ENCODE results near the gene NOC4L. TPM values are rescaled to one million over a fixed set of nuclear protein-coding genes. Genes with fewer than 3 reads are reported as not detected.

Gene NOC4L
- total RNA-seq, 1 experiment from 2014 or later: 10.4 TPM

GRCh38 chr12:132175496-132176384 is 31.5 kb downstream of the NOC4L start:
- DNase-seq: no peak
- Histone ChIP-seq H4K20me1 (ENCODE audit: insufficient read depth, low read depth, low read length) (no peaks in the 10 kb centered on the region), H3K4me1 (ENCODE audit: low read length) (peaks cover 69% of the 10 kb centered on the region), H2AFZ (ENCODE audit: low read length) (no peak overlapping the region), H3K9me3 (ENCODE audit: low read length) (no peaks in the 10 kb centered on the region), H3K79me2 (ENCODE audit: low read length) (no peaks in the 10 kb centered on the region), H3K27ac (ENCODE audit: low read length) (no peak overlapping the region), H3K36me3 (ENCODE audit: insufficient read depth, low read length) (no peaks in the 10 kb centered on the region), H3K4me2 (ENCODE audit: low read depth, low read length, poor library complexity, severe bottlenecking) (no peak overlapping the region), H3K4me3 (ENCODE audit: low read length) (no peak overlapping the region), H3K9ac (ENCODE audit: low read length) (no peak overlapping the region), H3K9me2 (replicated peaks; ENCODE audit: insufficient read depth, low read length) (no peaks in the 10 kb centered on the region), H3K27me3 (ENCODE audit: low read length) (no peaks in the 10 kb centered on the region)

- Histone ChIP-seq H4K20me1 (ENCODE audit: insufficient read depth, low read depth, low read length) (no peaks in the 10 kb centered on the region), H3K9ac (ENCODE audit: low read length) (no peak overlapping the region), H3K4me1 (ENCODE audit: low read length) (peaks cover 69% of the 10 kb centered on the region), H3K4me2 (ENCODE audit: low read depth, low read length, poor library complexity, severe bottlenecking) (no peak overlapping the region), H3K79me2 (ENCODE audit: low read length) (no peaks in the 10 kb centered on the region), H3K4me3 (ENCODE audit: low read length) (no peak overlapping the region), H3K27me3 (ENCODE audit: low read length) (no peaks in the 10 kb centered on the region), H3K9me2 (replicated peaks; ENCODE audit: insufficient read depth, low read length) (no peaks in the 10 kb centered on the region), H2AFZ (ENCODE audit: low read length) (no peak overlapping the region), H3K36me3 (ENCODE audit: insufficient read depth, low read length) (no peaks in the 10 kb centered on the region), H3K27ac (ENCODE audit: low read length) (no peak overlapping the region), H3K9me3 (ENCODE audit: low read length) (no peaks in the 10 kb centered on the region)
- DNase-seq: no peak
Observed at GRCh38 chr12:132176385-132176919, 32.2 kb downstream of the NOC4L start.

GRCh38 chr12:132176920-132177551 is 32.8 kb downstream of the NOC4L start:
- H3K9me2 ChIP-seq (replicated peaks; ENCODE audit: insufficient read depth, low read length): no peaks in the 10 kb centered on the region
- no peaks in the 10 kb centered on the region for H4K20me1 ChIP-seq (ENCODE audit: insufficient read depth, low read depth, low read length)
- H3K4me3 ChIP-seq (ENCODE audit: low read length): no peak overlapping the region
- H3K36me3 ChIP-seq (ENCODE audit: insufficient read depth, low read length): no peaks in the 10 kb centered on the region
- no peak overlapping the region for H3K27ac ChIP-seq (ENCODE audit: low read length)
- no peak overlapping the region for H3K9ac ChIP-seq (ENCODE audit: low read length)
- H3K9me3 ChIP-seq (ENCODE audit: low read length): no peaks in the 10 kb centered on the region
- DNase-seq: no peak
- H3K27me3 ChIP-seq (ENCODE audit: low read length): no peaks in the 10 kb centered on the region
- H2AFZ ChIP-seq (ENCODE audit: low read length): no peak overlapping the region
- peaks cover 63% of the 10 kb centered on the region for H3K4me1 ChIP-seq (ENCODE audit: low read length)
- H3K79me2 ChIP-seq (ENCODE audit: low read length): no peaks in the 10 kb centered on the region
- H3K4me2 ChIP-seq (ENCODE audit: low read depth, low read length, poor library complexity, severe bottlenecking): no peak overlapping the region

GRCh38 chr12:132178316-132178715 is 34.1 kb downstream of the NOC4L start:
- Histone ChIP-seq H3K27me3 (ENCODE audit: low read length) (no peaks in the 10 kb centered on the region), H3K4me3 (ENCODE audit: low read length) (peak overlapping the region; percentile 10; the same call in 1 of the 2 replicates), H3K9me2 (replicated peaks; ENCODE audit: insufficient read depth, low read length) (no peaks in the 10 kb centered on the region), H3K4me1 (ENCODE audit: low read length) (peaks cover 50% of the 10 kb centered on the region), H3K9me3 (ENCODE audit: low read length) (no peaks in the 10 kb centered on the region), H2AFZ (ENCODE audit: low read length) (no peak overlapping the region), H3K9ac (ENCODE audit: low read length) (0 out of 2 replicates have a peak overlapping the region, but pooled peaks have one; percentile 4), H4K20me1 (ENCODE audit: insufficient read depth, low read depth, low read length) (no peaks in the 10 kb centered on the region), H3K79me2 (ENCODE audit: low read length) (no peaks in the 10 kb centered on the region), H3K27ac (ENCODE audit: low read length) (no peak overlapping the region; the same call in 1 of the 2 replicates), H3K36me3 (ENCODE audit: insufficient read depth, low read length) (no peaks in the 10 kb centered on the region), H3K4me2 (ENCODE audit: low read depth, low read length, poor library complexity, severe bottlenecking) (peak overlapping the region; percentile 57)
- peak; percentile 64 for DNase-seq

- peak; percentile 78 for DNase-seq
- no peaks in the 10 kb centered on the region for H3K79me2 ChIP-seq (ENCODE audit: low read length)
- H3K9ac ChIP-seq (ENCODE audit: low read length): peak overlapping the region; percentile 43; the same call in 1 of the 2 replicates
- H3K27ac ChIP-seq (ENCODE audit: low read length): peak overlapping the region; percentile 72
- no peaks in the 10 kb centered on the region for H3K36me3 ChIP-seq (ENCODE audit: insufficient read depth, low read length)
- peaks cover 45% of the 10 kb centered on the region for H3K4me1 ChIP-seq (ENCODE audit: low read length)
- peak overlapping the region; percentile 57 for H3K4me2 ChIP-seq (ENCODE audit: low read depth, low read length, poor library complexity, severe bottlenecking)
- H3K9me2 ChIP-seq (replicated peaks; ENCODE audit: insufficient read depth, low read length): no peaks in the 10 kb centered on the region
- no peaks in the 10 kb centered on the region for H4K20me1 ChIP-seq (ENCODE audit: insufficient read depth, low read depth, low read length)
- peak overlapping the region; percentile 10; the same call in 1 of the 2 replicates for H3K4me3 ChIP-seq (ENCODE audit: low read length)
- H3K9me3 ChIP-seq (ENCODE audit: low read length): no peaks in the 10 kb centered on the region
- H2AFZ ChIP-seq (ENCODE audit: low read length): no peak overlapping the region
- H3K27me3 ChIP-seq (ENCODE audit: low read length): no peaks in the 10 kb centered on the region
Observed at GRCh38 chr12:132178801-132179401, 34.6 kb downstream of the NOC4L start.

GRCh38 chr12:132179431-132180362 is 35.4 kb downstream of the NOC4L start:
- peak overlapping the region; percentile 72 for H3K27ac ChIP-seq (ENCODE audit: low read length)
- H3K9me2 ChIP-seq (replicated peaks; ENCODE audit: insufficient read depth, low read length): no peaks in the 10 kb centered on the region

GRCh38 chr12:132180648-132181546 is 36.6 kb downstream of the NOC4L start:
- H3K9ac ChIP-seq (ENCODE audit: low read length): peak overlapping the region; percentile 44
- H4K20me1 ChIP-seq (ENCODE audit: insufficient read depth, low read depth, low read length): no peaks in the 10 kb centered on the region
- H3K27ac ChIP-seq (ENCODE audit: low read length): peak overlapping the region; percentile 77
- peaks cover 40% of the 10 kb centered on the region for H3K4me1 ChIP-seq (ENCODE audit: low read length)
- DNase-seq: no peak
- no peaks in the 10 kb centered on the region for H3K9me2 ChIP-seq (replicated peaks; ENCODE audit: insufficient read depth, low read length)
- peak overlapping the region; percentile 57 for H3K4me2 ChIP-seq (ENCODE audit: low read depth, low read length, poor library complexity, severe bottlenecking)
- H3K36me3 ChIP-seq (ENCODE audit: insufficient read depth, low read length): no peaks in the 10 kb centered on the region
- no peaks in the 10 kb centered on the region for H3K27me3 ChIP-seq (ENCODE audit: low read length)
- H3K9me3 ChIP-seq (ENCODE audit: low read length): no peaks in the 10 kb centered on the region
- no peak overlapping the region for H3K4me3 ChIP-seq (ENCODE audit: low read length)
- H2AFZ ChIP-seq (ENCODE audit: low read length): no peak overlapping the region
- H3K79me2 ChIP-seq (ENCODE audit: low read length): no peaks in the 10 kb centered on the region

More at GRCh38 chr12:132179431-132180362, 35.4 kb downstream of the NOC4L start:
- Histone ChIP-seq H3K9ac (ENCODE audit: low read length) (peak overlapping the region; percentile 43; the same call in 1 of the 2 replicates), H3K4me1 (ENCODE audit: low read length) (peaks cover 40% of the 10 kb centered on the region), H3K27me3 (ENCODE audit: low read length) (no peaks in the 10 kb centered on the region), H4K20me1 (ENCODE audit: insufficient read depth, low read depth, low read length) (no peaks in the 10 kb centered on the region), H3K79me2 (ENCODE audit: low read length) (no peaks in the 10 kb centered on the region), H3K36me3 (ENCODE audit: insufficient read depth, low read length) (no peaks in the 10 kb centered on the region), H2AFZ (ENCODE audit: low read length) (no peak overlapping the region), H3K4me2 (ENCODE audit: low read depth, low read length, poor library complexity, severe bottlenecking) (peak overlapping the region; percentile 57), H3K4me3 (ENCODE audit: low read length) (peak overlapping the region; percentile 10; the same call in 1 of the 2 replicates), H3K9me3 (ENCODE audit: low read length) (no peaks in the 10 kb centered on the region)
- DNase-seq: peak; percentile 81
